BE2C (cell line): ENCODE data around the gene XAB2.

Source experiments
- DNase-seq: peaks from one replicate; pipeline ENCODE4 v3.0.0-alpha.2; 2020
- H3K27me3 ChIP-seq: fragments of 250-450 bp; sonication (Bioruptor Pico); 2 replicates; pipeline ENCODE4 v1.5.1; 2020; ENCODE audit warnings: mild to moderate bottlenecking
- H3K36me3 ChIP-seq: fragments of 250-450 bp; sonication (Bioruptor Pico); 2 replicates; pipeline ENCODE4 v1.5.1; 2020; ENCODE audit warnings: mild to moderate bottlenecking
- H3K4me1 ChIP-seq: fragments of 250-450 bp; sonication (Bioruptor Pico); 2 replicates; pipeline ENCODE4 v1.5.1; 2020
- H3K4me3 ChIP-seq: 2 replicates; pipeline ENCODE4 v1.5.1; 2011; ENCODE audit warnings: low read depth, low read length
- H3K9me3 ChIP-seq: fragments of 250-450 bp; sonication (Bioruptor Pico); 2 replicates; pipeline ENCODE4 v1.5.1; 2020
- TF ChIP-seq, protein P1 (sequence below): IDR thresholded peaks from 2 replicates; pipeline ENCODE4 v1.5.1; 2012; ENCODE audit warnings: mild to moderate bottlenecking, low read depth, low read length

XAB2 gene

DNA sequence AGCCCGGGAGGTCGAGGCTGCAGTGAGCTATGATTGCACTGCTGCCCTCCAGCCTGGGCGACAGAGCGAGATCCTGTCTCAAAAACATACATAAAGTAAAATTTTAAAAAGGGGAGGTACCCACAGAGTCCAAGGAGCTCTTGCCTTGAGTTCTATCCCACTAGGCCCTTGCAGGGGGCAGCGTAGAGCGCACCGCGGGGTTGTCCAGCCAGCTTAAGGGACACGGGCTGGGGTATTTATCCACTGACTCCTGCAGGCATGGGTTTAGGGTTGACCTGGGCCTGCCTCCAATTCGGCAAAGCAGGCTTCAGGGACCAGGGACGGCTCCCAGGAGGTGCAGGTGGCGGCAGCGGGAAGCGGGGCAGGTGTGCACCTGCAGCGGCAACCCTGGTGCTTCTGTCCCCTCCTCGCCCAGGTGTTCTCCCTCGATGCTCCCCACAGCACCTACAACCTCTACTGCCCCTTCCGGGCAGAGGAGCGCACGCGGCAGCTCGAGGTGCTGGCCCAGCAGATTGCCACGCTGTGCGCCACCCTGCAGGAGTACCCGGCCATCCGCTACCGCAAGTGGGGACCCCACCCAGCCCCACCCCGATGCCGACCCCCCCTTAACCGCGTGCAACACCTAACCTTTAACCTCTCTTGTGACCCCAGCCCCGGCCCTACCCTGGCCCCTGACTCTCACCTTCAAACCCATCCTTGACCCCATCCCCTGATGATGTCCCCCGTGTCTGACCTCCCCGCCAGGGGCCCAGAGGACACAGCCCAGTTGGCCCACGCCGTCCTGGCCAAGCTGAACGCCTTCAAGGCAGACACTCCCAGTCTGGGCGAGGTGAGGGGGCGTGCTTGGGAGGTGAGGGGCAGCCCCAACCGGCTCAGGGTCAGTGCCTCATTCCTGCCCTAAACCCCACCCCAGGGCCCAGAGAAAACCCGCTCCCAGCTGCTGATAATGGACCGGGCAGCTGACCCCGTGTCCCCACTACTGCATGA is 12.2 kb upstream of the XAB2 start:
- no peak for DNase-seq
- H3K9me3 ChIP-seq: no peaks in the 10 kb centered on the region
- H3K36me3 ChIP-seq: no peaks in the 10 kb centered on the region
- TF ChIP-seq, protein P1, sequence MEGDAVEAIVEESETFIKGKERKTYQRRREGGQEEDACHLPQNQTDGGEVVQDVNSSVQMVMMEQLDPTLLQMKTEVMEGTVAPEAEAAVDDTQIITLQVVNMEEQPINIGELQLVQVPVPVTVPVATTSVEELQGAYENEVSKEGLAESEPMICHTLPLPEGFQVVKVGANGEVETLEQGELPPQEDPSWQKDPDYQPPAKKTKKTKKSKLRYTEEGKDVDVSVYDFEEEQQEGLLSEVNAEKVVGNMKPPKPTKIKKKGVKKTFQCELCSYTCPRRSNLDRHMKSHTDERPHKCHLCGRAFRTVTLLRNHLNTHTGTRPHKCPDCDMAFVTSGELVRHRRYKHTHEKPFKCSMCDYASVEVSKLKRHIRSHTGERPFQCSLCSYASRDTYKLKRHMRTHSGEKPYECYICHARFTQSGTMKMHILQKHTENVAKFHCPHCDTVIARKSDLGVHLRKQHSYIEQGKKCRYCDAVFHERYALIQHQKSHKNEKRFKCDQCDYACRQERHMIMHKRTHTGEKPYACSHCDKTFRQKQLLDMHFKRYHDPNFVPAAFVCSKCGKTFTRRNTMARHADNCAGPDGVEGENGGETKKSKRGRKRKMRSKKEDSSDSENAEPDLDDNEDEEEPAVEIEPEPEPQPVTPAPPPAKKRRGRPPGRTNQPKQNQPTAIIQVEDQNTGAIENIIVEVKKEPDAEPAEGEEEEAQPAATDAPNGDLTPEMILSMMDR: no peak
- H3K4me3 ChIP-seq: no peak overlapping the region
- H3K4me1 ChIP-seq: no peaks in the 10 kb centered on the region
- H3K27me3 ChIP-seq: peaks cover 22% of the 10 kb centered on the region

DNA sequence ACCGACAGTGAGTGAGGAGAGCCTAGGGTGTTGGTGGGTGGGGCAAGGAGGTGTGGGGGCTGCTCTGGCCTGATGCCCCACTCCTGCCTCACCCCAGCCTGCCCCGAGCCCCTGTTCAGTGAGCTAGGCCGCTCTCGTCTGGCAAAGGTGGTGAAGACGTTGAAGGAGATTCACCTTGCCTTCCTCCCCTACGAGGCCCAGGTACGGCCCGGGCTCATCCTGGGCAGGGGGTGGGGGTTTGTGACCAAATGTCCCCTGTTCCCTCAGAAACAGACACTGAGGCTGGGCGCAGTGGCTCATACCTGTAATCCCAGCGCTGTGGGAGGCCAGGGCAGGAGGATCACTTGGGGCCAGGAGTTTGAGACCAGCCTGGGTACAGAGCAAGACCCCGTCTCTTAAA is 11.5 kb upstream of the XAB2 start:
- Histone ChIP-seq H3K36me3 (no peaks in the 10 kb centered on the region), H3K4me3 (no peak overlapping the region)
- TF ChIP-seq, protein P1: no peak

DNA sequence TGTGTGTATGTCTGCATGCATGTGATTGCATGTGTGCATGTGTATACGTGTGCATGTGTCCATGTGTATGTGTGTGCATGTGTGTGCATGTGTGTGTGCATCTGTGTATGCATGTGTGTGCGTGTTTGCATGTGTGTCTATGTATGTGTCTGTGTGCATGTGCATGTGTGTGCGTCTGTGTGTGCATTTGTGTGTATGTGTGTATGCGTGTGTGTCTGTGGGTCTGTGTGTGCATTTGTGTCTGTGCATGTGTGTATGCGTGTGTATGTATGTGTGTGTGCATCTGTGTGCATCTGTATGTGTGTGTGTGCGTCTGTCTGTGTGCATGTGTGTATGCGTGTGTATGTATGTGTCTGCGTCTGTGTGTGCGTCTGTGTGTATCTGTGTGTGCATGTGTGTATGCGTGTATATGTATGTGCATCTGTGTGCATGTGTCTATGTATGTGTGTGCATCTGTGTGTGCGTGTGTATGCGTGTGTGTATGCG is 10.6 kb upstream of the XAB2 start:
- TF ChIP-seq, protein P1: no peak
- no peak for DNase-seq
- Histone ChIP-seq H3K27me3 (peaks cover 39% of the 10 kb centered on the region), H3K4me3 (no peak overlapping the region), H3K36me3 (no peaks in the 10 kb centered on the region), H3K9me3 (no peaks in the 10 kb centered on the region), H3K4me1 (no peaks in the 10 kb centered on the region)

More for the DNA sequence above, 11.5 kb upstream of the XAB2 start:
- no peaks in the 10 kb centered on the region for H3K9me3 ChIP-seq
- no peak for DNase-seq
- H3K4me1 ChIP-seq: no peaks in the 10 kb centered on the region
- H3K27me3 ChIP-seq: peaks cover 30% of the 10 kb centered on the region

DNA sequence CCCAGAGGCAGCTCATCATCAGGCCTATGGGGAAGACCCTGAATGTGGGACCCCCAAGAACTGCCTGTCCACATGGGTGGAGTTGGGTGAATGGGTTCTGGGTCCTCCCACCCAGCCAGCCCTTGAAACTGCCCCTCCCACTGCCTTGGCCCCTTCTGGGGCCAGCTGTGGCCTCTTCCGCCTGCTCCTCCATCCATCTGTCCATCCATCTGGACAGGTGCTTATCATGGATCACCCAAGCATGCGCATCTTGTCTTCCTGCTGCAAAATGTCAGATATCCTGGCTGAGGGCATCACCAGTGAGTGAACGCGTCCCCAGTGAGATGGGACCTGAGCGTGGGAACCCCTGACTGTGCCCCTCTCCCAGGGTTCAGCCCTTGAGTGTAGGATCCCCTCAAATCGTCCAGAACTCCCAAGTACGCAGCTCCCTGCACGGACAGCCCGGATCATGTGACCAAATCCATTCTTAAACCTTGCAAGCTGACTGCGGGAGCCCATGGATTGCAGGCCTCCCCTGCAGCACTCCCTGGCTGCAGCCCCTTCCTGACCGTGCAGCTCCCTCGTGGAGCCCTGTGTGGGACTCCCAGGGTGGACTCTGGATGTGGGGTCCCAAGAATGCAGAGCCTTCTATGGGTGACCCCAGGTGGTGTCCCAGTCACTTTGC is 9.6 kb upstream of the XAB2 start:
- no peaks in the 10 kb centered on the region for H3K9me3 ChIP-seq
- no peak overlapping the region for H3K4me3 ChIP-seq
- TF ChIP-seq, protein P1: no peak
- peaks cover 44% of the 10 kb centered on the region for H3K27me3 ChIP-seq
- DNase-seq: no peak
- no peaks in the 10 kb centered on the region for H3K4me1 ChIP-seq
- no peaks in the 10 kb centered on the region for H3K36me3 ChIP-seq

DNA sequence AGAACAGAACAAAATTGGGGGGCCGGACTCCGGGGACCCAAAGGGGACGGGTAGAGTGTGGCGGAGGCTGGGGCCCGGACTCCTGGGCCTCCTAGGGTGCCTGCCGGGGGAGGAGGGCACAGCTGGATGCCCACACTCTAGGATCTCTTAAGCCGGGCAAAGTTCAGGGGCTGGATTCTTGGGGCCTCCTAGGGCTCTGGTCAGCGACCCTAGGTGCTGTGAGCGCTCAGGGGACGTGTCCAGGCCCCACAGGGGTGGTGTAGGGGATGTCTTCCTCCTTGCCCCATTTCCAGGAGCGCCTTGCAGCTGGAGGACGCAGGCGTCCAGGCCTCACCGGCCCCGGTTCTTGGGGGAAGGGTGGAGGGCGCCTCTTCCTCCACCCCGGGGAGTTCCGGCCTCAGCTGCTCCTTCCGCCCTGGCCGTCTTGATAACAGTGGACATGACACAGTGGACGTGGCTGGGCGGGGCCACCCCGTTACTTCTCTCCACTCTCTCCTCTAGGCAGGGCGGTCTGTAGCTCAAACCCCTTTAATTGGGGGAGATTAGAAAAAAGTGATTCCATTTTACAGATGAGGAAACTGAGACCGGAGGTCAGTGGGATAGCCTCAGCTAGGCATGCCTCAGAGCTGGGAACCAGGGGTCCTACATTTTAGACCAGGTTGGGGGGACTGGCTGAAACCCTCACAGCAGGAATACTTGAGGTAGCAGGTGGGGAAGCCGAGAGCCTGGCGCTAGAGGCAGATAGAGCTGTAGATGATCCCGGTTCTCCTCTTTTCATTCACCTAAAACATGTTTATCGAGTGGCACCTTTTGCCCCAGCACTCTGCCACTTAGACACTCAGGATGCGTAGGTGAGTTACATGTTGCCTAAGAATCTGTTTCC is 8.3 kb upstream of the XAB2 start:
- Histone ChIP-seq H3K27me3 (peaks cover 44% of the 10 kb centered on the region), H3K9me3 (no peaks in the 10 kb centered on the region), H3K4me1 (no peaks in the 10 kb centered on the region), H3K36me3 (no peaks in the 10 kb centered on the region), H3K4me3 (no peak overlapping the region)
- TF ChIP-seq, protein P1: no peak
- no peak for DNase-seq
